Activated CD4-positive, alpha-beta memory T cell treated with anti-CD3 and anti-CD28 coated beads for 36 hours (primary cell): ENCODE results near the gene SLITRK3. TPM values are rescaled to one million over a fixed set of nuclear protein-coding genes. Genes with fewer than 3 reads are reported as not detected.

Experiments used
- CTCF ChIA-PET: fragments of 350-600 bp; sonication (Branson Sonifier 250); formaldehyde crosslinking; loops from one replicate; lab custom pipeline; 2021; ENCODE audit warnings: antibody characterized with exemption, inconsistent platforms; lab: Charles Lee
- POLR2A ChIA-PET: fragments of 350-600 bp; sonication (Branson Sonifier 250); formaldehyde crosslinking; loops from one replicate; lab custom pipeline; 2021; ENCODE audit warnings: antibody characterized with exemption; lab: Charles Lee
- DNase-seq: peaks from one replicate; pipeline ENCODE4 v3.0.0-alpha.2; 2020
- H3K27ac Mint-ChIP-seq: one replicate; pipeline ENCODE4 v1.8.0; 2021; ENCODE audit warnings: mixed read lengths
- H3K27me3 Mint-ChIP-seq: one replicate; pipeline ENCODE4 v1.8.0; 2021; ENCODE audit warnings: mixed read lengths
- H3K36me3 Mint-ChIP-seq: one replicate; pipeline ENCODE4 v1.8.0; 2021; ENCODE audit warnings: mixed read lengths
- H3K4me1 Mint-ChIP-seq: one replicate; pipeline ENCODE4 v1.8.0; 2021; ENCODE audit warnings: low read depth, mixed read lengths
- H3K4me3 Mint-ChIP-seq: one replicate; pipeline ENCODE4 v1.8.0; 2021; ENCODE audit warnings: mild to moderate bottlenecking, mixed read lengths
- H3K9me3 Mint-ChIP-seq: one replicate; pipeline ENCODE4 v1.8.0; 2021; ENCODE audit warnings: mixed read lengths
- intact Hi-C: fragments of 100-400 bp; cut with micrococcal nuclease; formaldehyde crosslinking; loops from one replicate; pipeline ENCODE4 v1.15.1; 2023
- total RNA-seq, 2 experiments: library from RNA; stranded (reverse); gene quantifications; one replicate each; pipeline ENCODE4 v1.2.3, GENCODE V29; 2021

The SLITRK3 gene, protein sequence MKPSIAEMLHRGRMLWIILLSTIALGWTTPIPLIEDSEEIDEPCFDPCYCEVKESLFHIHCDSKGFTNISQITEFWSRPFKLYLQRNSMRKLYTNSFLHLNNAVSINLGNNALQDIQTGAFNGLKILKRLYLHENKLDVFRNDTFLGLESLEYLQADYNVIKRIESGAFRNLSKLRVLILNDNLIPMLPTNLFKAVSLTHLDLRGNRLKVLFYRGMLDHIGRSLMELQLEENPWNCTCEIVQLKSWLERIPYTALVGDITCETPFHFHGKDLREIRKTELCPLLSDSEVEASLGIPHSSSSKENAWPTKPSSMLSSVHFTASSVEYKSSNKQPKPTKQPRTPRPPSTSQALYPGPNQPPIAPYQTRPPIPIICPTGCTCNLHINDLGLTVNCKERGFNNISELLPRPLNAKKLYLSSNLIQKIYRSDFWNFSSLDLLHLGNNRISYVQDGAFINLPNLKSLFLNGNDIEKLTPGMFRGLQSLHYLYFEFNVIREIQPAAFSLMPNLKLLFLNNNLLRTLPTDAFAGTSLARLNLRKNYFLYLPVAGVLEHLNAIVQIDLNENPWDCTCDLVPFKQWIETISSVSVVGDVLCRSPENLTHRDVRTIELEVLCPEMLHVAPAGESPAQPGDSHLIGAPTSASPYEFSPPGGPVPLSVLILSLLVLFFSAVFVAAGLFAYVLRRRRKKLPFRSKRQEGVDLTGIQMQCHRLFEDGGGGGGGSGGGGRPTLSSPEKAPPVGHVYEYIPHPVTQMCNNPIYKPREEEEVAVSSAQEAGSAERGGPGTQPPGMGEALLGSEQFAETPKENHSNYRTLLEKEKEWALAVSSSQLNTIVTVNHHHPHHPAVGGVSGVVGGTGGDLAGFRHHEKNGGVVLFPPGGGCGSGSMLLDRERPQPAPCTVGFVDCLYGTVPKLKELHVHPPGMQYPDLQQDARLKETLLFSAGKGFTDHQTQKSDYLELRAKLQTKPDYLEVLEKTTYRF
- total RNA-seq = not detected

DNA sequence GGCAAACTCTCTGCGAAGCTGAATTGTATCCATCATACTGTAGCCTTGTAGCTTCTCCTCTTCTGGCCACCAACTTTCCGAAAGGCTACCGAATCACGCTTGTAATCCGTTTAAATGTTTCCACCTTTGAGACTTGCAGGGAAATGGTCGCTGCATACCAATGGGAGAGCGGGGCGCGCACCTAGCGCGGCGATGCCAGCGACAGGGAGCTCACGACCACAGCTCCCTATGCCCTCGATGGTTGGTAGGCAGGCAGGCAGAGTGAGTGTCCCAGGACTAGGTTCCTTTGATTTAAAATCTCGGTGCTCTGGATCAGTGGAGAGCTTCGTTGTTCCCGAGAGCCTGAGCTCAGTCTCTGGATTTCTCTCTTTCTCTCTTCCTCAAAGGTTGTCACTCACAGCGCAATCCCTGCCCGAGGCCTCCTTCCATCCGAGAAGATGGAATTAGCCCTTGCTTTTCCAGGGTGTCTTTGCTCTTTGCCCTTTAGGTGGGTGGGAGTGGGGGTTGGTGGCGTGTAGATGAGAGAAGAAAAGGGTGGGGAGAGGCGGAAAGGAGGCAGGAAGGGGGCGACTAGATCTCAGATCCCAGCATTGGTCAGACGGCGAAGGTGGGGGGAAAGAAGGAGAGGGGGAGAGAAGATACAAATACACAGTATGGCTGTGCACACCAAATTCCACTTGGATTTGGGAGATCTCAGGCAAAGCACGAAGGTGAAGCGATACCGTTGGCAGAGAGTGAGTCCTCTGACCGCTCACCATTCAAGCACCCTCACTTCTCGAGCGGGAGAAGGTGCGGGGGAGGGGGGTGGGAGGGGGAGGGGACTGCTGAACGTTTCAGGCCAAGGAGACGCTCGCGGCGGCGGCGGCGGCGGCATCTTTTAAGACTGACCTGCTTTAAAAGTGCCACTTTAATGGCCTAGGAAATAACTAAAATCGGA lies at the start of gene SLITRK3:
Gene SLITRK3, minus strand, starts transcription at position 745 of the 937 bp plus-strand sequence. CDS start 5,554 bp downstream, outside the sequence.
- Mint-ChIP-seq H3K4me1 (peaks cover 19% of the 10 kb centered on the region), H3K36me3 (no peaks in the 10 kb centered on the region), H3K27ac (no peak within 1 kb of the TSS), H3K27me3 (peaks cover 53% of the 10 kb centered on the region), H3K9me3 (no peaks in the 10 kb centered on the region), H3K4me3 (peak within 1 kb of the TSS; percentile 51)
- no peak for DNase-seq
- ChIA-PET POLR2A (no interaction called here), CTCF (interaction anchor here (1.2 kb wide), 1 partner anchor 11 kb away, joined by 3 read pairs; no protein-coding TSS in a partner anchor)
- intact Hi-C loops = no loop called here

GRCh38 chr3:165243597-165243996 lies 47.4 kb upstream of the SLITRK3 start:
- H3K27me3 Mint-ChIP-seq = no peaks in the 10 kb centered on the region
- intact Hi-C loops = no loop called here
- H3K36me3 Mint-ChIP-seq = no peaks in the 10 kb centered on the region
- no peak overlapping the region for H3K27ac Mint-ChIP-seq
- no peaks in the 10 kb centered on the region for H3K4me1 Mint-ChIP-seq
- POLR2A ChIA-PET = no interaction called here
- no peak overlapping the region for H3K4me3 Mint-ChIP-seq
- no peak for DNase-seq
- CTCF ChIA-PET = no interaction called here
- H3K9me3 Mint-ChIP-seq = peaks cover 7% of the 10 kb centered on the region

GRCh38 chr3:165233501-165234195 lies 37.5 kb upstream of the SLITRK3 start:
- DNase-seq = no peak
- Mint-ChIP-seq H3K27ac (no peak overlapping the region), H3K9me3 (no peaks in the 10 kb centered on the region), H3K36me3 (no peaks in the 10 kb centered on the region), H3K4me3 (no peak overlapping the region), H3K27me3 (no peaks in the 10 kb centered on the region), H3K4me1 (no peaks in the 10 kb centered on the region)
- CTCF ChIA-PET = no interaction called here
- intact Hi-C loops = no loop called here
- POLR2A ChIA-PET = no interaction called here

DNA sequence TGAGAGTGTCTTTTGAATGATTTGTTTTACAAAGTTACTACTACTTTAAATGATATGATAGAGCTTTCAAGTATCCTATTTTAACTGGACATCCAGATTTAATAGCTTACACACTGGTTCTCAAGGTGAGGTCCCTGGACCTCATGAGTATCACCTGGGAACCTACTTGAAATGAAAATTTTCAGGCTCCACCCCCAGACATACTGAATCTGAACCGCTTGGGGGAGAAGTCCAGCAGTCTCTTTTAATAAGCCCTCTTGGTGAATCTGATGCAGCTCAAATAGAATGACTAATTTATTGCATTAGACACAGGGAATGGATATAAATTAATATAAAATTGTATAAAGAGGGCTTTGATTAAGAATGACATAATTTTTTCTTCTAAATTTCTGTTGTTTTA lies 29.4 kb upstream of the SLITRK3 start:
- POLR2A ChIA-PET = no interaction called here
- H3K27me3 Mint-ChIP-seq = no peaks in the 10 kb centered on the region
- DNase-seq = no peak
- intact Hi-C loops = no loop called here
- H3K27ac Mint-ChIP-seq = no peak overlapping the region
- CTCF ChIA-PET = interaction anchor here (1.4 kb wide), 1 partner anchor 19 kb away, joined by 6 read pairs; no protein-coding TSS in a partner anchor
- no peaks in the 10 kb centered on the region for H3K4me1 Mint-ChIP-seq
- H3K4me3 Mint-ChIP-seq = no peak overlapping the region
- H3K9me3 Mint-ChIP-seq = no peaks in the 10 kb centered on the region
- no peaks in the 10 kb centered on the region for H3K36me3 Mint-ChIP-seq

GRCh38 chr3:165217739-165218138 lies 21.6 kb upstream of the SLITRK3 start:
- Mint-ChIP-seq H3K9me3 (no peaks in the 10 kb centered on the region), H3K27me3 (no peaks in the 10 kb centered on the region), H3K36me3 (no peaks in the 10 kb centered on the region), H3K27ac (no peak overlapping the region), H3K4me3 (no peak overlapping the region), H3K4me1 (no peaks in the 10 kb centered on the region)
- ChIA-PET POLR2A (no interaction called here), CTCF (no interaction called here)
- no peak for DNase-seq
- intact Hi-C loops = no loop called here

DNA sequence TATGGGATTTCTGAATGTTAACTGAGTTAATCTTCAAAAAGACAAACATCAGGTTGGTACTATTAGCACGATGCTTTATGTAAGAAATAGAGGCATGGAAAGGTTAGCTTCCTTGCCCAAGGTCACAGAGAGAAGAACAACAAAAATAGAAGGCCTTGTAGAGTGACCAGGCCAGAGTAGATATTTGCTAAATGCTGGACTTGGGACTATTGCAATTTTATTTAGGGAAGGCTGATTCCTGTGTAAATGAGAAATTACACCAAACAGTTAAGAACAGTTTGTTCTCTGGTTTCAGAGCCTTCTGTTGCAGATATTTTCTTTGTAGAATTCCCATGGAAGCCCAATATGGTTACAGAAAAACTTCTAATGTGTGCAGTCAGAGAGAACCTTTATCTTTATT lies 16.4 kb upstream of the SLITRK3 start:
- ChIA-PET CTCF (no interaction called here), POLR2A (no interaction called here)
- Mint-ChIP-seq H3K4me1 (no peaks in the 10 kb centered on the region), H3K4me3 (no peak overlapping the region), H3K27ac (no peak overlapping the region), H3K36me3 (no peaks in the 10 kb centered on the region), H3K9me3 (no peaks in the 10 kb centered on the region), H3K27me3 (no peaks in the 10 kb centered on the region)
- DNase-seq = no peak
- intact Hi-C loops = no loop called here

- intact Hi-C loops = no loop called here
- H3K36me3 Mint-ChIP-seq = no peaks in the 10 kb centered on the region
- H3K4me3 Mint-ChIP-seq = no peak overlapping the region
- no peak for DNase-seq
- peaks cover 2% of the 10 kb centered on the region for H3K27me3 Mint-ChIP-seq
- POLR2A ChIA-PET = no interaction called here
- no peaks in the 10 kb centered on the region for H3K9me3 Mint-ChIP-seq
- peaks cover 3% of the 10 kb centered on the region for H3K4me1 Mint-ChIP-seq
- H3K27ac Mint-ChIP-seq = no peak overlapping the region
- CTCF ChIA-PET = no interaction called here
Measured at GRCh38 chr3:165211721-165212120, 15.5 kb upstream of the SLITRK3 start.

- intact Hi-C loops = no loop called here
- CTCF ChIA-PET = interaction anchor here (0.6 kb wide), 1 partner anchor 10 kb away, joined by 3 read pairs; no protein-coding TSS in a partner anchor
- H3K4me3 Mint-ChIP-seq = no peak overlapping the region
- no peak overlapping the region for H3K27ac Mint-ChIP-seq
- DNase-seq = no peak
- H3K27me3 Mint-ChIP-seq = peaks cover 4% of the 10 kb centered on the region
- POLR2A ChIA-PET = no interaction called here
- no peaks in the 10 kb centered on the region for H3K36me3 Mint-ChIP-seq
- H3K9me3 Mint-ChIP-seq = no peaks in the 10 kb centered on the region
- peaks cover 3% of the 10 kb centered on the region for H3K4me1 Mint-ChIP-seq
Measured at GRCh38 chr3:165210727-165211126, 14.5 kb upstream of the SLITRK3 start.

DNA sequence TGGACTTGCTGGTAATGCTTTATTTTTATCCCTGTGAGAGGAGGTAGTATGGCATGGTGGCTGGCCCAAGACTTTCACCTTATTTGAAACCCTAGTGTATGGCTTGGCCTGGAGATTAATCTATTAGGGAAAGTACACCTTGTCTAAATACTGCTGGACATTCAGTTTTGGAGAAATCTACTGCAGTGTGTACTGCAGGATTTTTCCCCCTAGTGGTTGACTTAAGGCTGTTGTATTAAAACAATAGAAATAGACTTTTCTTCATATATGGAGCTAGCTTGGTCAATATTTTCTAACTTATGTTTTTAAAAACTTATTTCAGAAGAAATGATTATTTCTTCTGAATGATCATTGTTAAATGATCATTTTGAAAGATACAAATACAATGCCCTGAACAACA lies 13.9 kb upstream of the SLITRK3 start:
- intact Hi-C loops = no loop called here
- Mint-ChIP-seq H3K4me3 (no peak overlapping the region), H3K27me3 (peaks cover 4% of the 10 kb centered on the region), H3K4me1 (peaks cover 3% of the 10 kb centered on the region), H3K27ac (no peak overlapping the region), H3K36me3 (no peaks in the 10 kb centered on the region), H3K9me3 (no peaks in the 10 kb centered on the region)
- CTCF ChIA-PET = interaction anchor here (0.6 kb wide), 1 partner anchor 10 kb away, joined by 3 read pairs; no protein-coding TSS in a partner anchor
- no peak for DNase-seq
- POLR2A ChIA-PET = no interaction called here

DNA sequence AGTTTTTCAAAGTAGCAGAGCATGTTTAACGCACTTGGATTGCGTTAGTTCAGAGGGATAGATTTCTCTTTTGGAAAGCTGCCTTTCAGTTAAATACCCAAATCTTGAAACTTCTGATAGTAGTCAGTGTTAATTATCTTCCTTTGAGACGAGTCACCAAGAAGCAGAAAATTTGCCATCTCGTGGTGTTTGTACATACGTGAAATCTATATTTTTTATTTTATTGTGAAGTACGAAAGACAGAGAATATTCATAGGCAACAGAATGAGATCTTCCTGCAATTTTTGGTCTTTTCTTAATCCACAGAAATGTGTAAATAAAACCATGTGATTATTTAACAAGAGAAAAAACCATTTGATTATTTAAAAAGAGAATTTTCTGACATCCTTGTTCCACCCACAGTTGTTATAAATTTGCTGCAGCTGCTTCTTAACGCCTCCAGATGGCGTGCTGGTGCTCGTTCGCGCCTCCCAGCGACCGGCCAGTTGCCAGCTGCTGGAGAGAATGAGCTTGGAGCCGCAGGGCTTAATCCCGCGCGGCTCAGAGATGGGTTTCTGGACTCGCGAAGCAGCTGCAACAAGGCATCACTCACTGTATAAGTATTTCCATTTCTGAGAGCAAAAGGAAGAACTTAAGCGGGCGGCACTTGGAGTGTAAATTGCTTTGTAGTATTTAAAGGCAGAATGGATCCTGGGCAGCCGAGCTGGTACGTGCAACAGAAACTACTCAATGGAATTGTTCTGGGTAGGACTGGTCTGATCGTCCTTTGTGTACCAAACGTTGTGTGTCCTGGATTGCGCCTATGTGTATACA lies 10.5 kb upstream of the SLITRK3 start:
- no peaks in the 10 kb centered on the region for H3K36me3 Mint-ChIP-seq
- intact Hi-C loops = no loop called here
- peaks cover 5% of the 10 kb centered on the region for H3K27me3 Mint-ChIP-seq
- no peaks in the 10 kb centered on the region for H3K9me3 Mint-ChIP-seq
- peak overlapping the region; percentile 45 for H3K4me3 Mint-ChIP-seq
- CTCF ChIA-PET = interaction anchor here (0.8 to 1.8 kb wide), 6 partner anchors 8 to 22 kb away, joined by 3 to 6 read pairs (median 4); no protein-coding TSS in a partner anchor
- POLR2A ChIA-PET = no interaction called here
- H3K4me1 Mint-ChIP-seq = peaks cover 3% of the 10 kb centered on the region
- peak; percentile 50 for DNase-seq
- H3K27ac Mint-ChIP-seq = no peak overlapping the region
